HG03103 (cell line): ENCODE data around the gene B3GALT2.
"Not testable (repeated sequence)": the region's sequence is repeated elsewhere in the genome, so short reads cannot be mapped to it uniquely, and the experiment has no call there.

Experiments used
- ATAC-seq: cut with Tn5 transposase; IDR thresholded peaks from one replicate; pipeline ENCODE4 v1.9.1; 2021; ENCODE audit warnings: low read depth; ENCODE audit not compliant: unreplicated experiment

Gene B3GALT2

GRCh38 chr1:193185901-193186731 lies at the start of gene B3GALT2:
TSS of gene B3GALT2 (minus strand) at chr1:193186613. CDS start at chr1:193181562, 5,051 bp downstream.
- ATAC-seq, result peak; percentile 54

- ATAC-seq, result no peak
These were observed 48.1 kb upstream of the B3GALT2 start for GRCh38 chr1:193234530-193234929.

- ATAC-seq, result not testable (repeated sequence)
These were observed 44.7 kb upstream of the B3GALT2 start for GRCh38 chr1:193231146-193231545.

DNA sequence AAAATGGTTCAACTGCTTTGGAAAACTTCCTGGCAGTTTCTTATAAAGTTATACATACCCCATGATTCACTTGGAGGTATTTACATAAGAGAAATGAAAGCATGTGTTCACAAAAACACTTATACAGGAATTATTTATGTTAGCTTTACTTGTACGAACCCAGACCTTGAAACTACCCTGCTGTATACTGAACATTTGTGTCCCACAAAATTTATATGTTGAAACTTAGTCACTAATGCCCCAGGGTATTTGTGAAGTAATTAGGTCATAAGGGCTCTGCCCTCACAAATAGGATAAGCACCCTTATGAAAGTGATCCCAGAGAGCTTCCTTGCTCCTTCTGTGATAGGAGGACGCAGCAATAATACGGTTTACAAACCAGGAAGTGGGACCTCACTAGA lies 42.7 kb upstream of the B3GALT2 start:
- no peak for ATAC-seq

GRCh38 chr1:193222056-193222615 lies 35.7 kb upstream of the B3GALT2 start:
- ATAC-seq, result no peak

- ATAC-seq, result no peak
These were observed 35.2 kb upstream of the B3GALT2 start for GRCh38 chr1:193221651-193222050.

- ATAC-seq, result no peak
These were observed 33.0 kb upstream of the B3GALT2 start for GRCh38 chr1:193219391-193219790.

DNA sequence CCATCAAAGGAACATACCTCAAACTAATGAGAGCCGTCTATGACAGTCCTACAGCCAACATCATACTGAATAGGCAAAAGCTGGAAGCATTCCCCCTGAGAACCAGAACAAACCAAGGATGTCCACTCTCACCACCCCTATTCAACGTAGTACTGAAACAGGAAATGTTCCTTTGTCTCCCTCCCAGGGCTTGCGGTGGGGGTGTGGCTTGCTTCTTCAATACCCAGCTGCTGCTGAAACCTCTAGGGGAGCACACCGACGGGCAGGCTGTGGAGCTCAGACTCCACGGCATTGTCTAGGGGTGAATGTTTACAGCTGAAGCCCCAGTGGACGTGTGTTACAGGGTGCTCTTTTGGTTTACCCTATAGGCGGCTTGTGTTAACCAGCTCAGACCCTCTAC lies 30.5 kb upstream of the B3GALT2 start:
- ATAC-seq, result peak; percentile 84

GRCh38 chr1:193213998-193214397 lies 27.6 kb upstream of the B3GALT2 start:
- ATAC-seq, result no peak

- ATAC-seq, result no peak
These were observed 26.2 kb upstream of the B3GALT2 start for GRCh38 chr1:193212637-193213036.

GRCh38 chr1:193211539-193211938 lies 25.1 kb upstream of the B3GALT2 start:
- peak; percentile 65 for ATAC-seq

GRCh38 chr1:193210996-193211395 lies 24.6 kb upstream of the B3GALT2 start:
- no peak for ATAC-seq

DNA sequence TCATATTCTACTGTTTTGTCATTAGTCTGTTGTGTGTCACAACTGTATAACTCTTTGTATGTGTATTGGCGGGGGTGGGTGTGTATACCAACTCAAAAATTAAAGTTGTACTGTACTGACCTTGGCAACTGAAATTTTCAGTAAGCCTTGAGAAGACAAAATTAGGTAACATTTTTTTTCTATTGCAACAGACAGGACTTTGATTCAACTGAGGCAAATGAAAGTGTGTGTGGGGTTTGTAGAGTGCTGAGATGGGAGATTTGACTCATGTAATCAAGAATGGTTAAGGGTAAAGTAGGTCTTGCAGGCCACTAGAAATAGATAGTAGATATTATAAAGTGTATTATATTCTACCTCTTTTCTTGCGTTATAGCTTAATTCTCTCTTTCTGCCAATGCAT lies 14.6 kb upstream of the B3GALT2 start:
- no peak for ATAC-seq

GRCh38 chr1:193199940-193200339 lies 13.5 kb upstream of the B3GALT2 start:
- ATAC-seq, result no peak

- ATAC-seq, result no peak
These were observed 6.2 kb upstream of the B3GALT2 start for GRCh38 chr1:193192586-193192985.

- no peak for ATAC-seq
These were observed 3.8 kb upstream of the B3GALT2 start for GRCh38 chr1:193190096-193190744.

DNA sequence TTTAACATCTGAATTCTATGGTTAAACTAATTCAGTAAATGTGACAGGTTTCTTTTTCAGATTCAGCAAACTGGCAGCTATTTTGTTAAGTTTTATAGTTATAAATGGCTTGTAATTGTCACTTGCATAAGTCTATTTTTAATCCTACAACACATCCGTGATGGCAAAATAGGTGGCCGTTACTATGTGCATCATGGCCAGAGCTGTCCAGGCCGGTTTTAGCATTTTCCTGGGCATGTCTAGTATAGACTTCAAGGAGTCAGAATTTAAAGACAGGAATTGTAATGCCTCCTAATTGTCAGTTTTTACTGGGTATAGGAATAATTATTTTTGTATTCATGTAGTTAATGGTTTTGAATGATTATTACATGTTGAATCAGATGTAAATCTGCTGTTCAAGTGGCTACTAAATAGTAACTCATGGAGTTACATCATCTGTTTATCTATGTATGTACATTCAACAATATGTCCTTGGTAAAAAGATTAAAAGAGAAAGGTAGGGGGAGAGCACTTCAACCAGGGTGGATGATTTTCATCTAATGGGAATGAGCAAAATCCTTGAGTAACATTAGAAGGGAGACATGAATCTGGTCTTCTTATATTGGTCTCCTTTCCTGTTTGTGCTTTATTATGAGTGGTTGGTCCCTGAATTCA lies 3.2 kb upstream of the B3GALT2 start:
- no peak for ATAC-seq

- ATAC-seq, result not testable (repeated sequence)
These were observed 2.5 kb upstream of the B3GALT2 start for GRCh38 chr1:193188915-193189314.

DNA sequence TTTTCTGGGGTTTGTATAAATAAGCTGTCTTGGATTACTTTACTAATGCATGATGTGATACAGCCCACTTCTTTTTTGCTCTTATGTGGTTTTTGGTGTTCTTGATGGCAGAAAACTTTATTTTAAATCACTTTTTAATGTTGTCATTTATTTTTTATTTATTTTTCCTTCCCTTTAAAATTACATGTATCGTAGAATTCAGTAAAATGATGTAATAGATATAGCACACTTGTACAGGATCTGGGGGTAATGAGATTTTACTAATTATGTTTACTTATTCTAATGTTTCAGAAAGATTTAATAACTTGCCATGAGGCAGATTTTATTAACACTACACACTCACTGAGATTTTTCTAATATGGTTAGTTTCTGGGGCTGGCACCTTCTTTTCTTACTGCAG lies 701 bp upstream of the B3GALT2 start:
- ATAC-seq, result no peak

DNA sequence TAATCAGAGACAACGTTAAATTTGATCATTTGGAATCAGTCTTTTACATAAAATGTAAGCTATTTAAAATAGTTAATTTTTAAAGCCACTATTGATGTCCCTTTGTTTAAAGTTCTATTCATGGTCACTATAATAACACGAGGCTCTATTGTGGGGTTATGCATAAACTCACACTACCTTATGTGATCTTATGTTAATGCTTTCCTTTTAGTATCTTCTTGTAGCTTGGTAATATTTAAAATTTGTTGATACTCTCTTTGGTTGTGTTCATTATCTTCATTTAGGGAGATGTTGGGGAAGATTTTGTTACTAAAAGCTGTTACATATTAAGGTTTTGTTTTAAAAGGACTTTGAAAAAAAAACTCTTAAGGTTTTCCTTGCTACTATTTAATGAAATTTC lies 1.2 kb downstream of the B3GALT2 start:
- no peak for ATAC-seq

DNA sequence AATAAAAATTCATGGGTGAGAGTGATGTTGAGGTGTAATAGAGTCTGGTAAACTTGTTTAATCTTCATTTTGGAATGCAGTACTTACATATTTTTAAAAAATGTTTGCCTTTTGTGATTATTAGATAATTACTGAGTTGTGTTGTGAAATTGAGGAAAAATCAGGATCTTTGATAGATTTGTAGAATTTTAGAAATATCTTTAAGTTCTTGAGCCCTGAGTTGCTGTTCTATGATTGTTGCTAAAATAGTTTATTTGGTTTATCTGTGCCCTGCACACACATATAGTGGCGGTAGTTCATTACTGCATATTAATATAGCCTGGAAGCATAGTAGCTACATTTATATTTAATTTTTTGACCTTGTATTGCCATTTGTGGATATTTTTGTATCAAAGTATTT lies 1.6 kb downstream of the B3GALT2 start:
- ATAC-seq, result no peak
